Measurements from ENCODE around the gene SORCS2.

SORCS2 gene

DNA sequence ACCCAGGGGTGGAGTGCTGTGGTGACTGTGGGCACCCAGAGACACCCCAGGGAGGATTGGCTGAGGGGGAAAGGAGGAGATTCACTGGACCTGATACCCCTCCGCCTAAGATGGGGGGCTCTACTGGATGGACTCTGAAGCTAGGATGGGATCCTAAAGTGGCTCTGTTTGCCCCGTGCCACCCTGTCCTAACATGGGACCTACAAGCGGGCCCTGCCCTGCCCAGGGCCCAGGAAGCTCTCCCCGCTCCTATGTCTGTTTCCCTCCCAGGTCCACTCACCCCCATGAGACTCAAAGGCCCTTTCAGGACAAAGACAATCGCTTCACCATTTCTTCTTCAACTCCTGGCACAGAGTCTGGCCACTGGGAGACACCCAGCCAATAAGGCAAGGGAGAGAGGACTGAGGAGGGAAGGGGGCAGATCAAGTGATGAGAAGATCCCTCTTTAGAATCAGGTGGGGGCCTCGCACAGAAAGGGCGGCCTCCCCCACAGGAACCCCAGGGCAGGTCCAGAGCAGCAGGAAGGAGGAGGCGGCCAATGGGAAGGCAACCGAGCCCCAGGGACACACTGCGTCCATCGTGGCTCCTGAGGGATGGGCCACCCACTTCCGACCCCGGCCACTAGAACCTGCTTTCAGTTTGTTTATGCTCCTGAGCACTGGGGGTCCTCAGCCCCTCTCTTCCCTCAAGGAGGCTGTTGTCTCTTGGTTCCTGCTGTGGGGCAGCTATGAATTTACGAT is 592.0 kb downstream of the SORCS2 start:
- peak overlapping the region in 1 of 2 donors; percentile 85 for H3K27ac ChIP-seq
- no peak overlapping the region for H3K4me3 ChIP-seq
- DNase-seq (ENCODE audit: low spot score): no peak
- TF ChIP-seq, protein P1, sequence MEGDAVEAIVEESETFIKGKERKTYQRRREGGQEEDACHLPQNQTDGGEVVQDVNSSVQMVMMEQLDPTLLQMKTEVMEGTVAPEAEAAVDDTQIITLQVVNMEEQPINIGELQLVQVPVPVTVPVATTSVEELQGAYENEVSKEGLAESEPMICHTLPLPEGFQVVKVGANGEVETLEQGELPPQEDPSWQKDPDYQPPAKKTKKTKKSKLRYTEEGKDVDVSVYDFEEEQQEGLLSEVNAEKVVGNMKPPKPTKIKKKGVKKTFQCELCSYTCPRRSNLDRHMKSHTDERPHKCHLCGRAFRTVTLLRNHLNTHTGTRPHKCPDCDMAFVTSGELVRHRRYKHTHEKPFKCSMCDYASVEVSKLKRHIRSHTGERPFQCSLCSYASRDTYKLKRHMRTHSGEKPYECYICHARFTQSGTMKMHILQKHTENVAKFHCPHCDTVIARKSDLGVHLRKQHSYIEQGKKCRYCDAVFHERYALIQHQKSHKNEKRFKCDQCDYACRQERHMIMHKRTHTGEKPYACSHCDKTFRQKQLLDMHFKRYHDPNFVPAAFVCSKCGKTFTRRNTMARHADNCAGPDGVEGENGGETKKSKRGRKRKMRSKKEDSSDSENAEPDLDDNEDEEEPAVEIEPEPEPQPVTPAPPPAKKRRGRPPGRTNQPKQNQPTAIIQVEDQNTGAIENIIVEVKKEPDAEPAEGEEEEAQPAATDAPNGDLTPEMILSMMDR (IDR thresholded peaks at IDR 0.05): no peak

DNA sequence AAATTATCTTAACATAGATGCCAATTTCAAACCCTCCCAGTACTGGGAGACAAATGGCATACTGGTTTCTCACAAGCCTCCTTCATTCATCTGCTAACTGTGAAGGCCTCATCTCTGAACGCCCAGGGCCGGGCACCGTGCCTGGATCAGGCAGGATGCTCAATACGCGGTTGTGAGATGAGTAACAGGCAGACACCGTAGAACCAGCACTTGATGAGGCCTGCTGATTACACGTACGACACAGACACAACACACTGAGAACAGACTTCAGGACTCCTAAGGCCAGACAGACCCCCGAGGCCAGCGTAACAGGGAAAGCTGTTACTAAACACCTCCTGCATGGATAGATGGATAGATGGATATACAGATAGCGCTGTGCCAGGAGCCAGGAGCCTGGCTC is 592.7 kb downstream of the SORCS2 start:
- TF ChIP-seq, protein P1 (IDR thresholded peaks at IDR 0.05): no peak
- Histone ChIP-seq H3K4me3 (no peak overlapping the region), H3K27ac (no peak overlapping the region)
- DNase-seq (ENCODE audit: low spot score): no peak

DNA sequence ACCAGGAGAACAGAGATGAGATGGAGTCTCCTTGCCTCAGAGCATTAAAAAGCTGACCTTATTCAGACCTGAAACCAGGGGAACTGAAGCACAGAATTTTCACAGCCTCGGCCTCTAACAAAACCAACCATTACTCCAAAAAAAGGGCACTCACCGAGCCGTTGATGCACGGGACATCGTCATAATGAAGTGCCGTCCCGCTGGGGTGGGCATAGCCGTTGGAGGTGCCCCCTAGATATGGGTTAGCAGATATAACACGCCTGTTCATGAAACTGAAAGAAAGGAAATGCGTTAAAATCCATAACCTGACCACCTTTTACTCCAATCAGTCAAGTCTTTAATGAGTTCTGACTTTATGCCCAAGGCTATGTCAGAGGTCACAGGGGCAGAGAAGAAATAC is 593.7 kb downstream of the SORCS2 start:
- TF ChIP-seq, protein P1 (IDR thresholded peaks at IDR 0.05): no peak
- Histone ChIP-seq H3K4me3 (no peak overlapping the region), H3K27ac (no peak overlapping the region)
- no peak for DNase-seq (ENCODE audit: low spot score)

DNA sequence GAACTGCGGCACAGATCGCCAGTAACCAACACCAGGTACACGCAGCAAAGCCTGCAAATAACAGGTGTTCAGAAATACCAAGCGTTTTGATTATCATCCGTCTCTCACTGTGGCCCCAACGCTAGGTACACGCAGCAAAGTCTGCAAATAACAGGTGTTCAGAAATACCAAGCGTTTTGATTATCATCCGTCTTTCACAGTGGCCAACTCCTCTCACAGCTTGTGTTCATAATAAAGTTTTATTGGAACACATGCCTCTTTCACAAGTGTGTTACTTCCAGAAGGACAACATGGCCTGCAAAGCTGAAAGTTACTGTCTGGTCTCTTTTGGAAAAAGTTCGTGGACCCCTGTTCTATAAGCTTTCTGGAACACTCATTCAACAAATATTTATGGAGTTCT is 594.2 kb downstream of the SORCS2 start:
- TF ChIP-seq, protein P1 (IDR thresholded peaks at IDR 0.05): no peak
- DNase-seq (ENCODE audit: low spot score): no peak
- Histone ChIP-seq H3K27ac (no peak overlapping the region), H3K4me3 (no peak overlapping the region)

DNA sequence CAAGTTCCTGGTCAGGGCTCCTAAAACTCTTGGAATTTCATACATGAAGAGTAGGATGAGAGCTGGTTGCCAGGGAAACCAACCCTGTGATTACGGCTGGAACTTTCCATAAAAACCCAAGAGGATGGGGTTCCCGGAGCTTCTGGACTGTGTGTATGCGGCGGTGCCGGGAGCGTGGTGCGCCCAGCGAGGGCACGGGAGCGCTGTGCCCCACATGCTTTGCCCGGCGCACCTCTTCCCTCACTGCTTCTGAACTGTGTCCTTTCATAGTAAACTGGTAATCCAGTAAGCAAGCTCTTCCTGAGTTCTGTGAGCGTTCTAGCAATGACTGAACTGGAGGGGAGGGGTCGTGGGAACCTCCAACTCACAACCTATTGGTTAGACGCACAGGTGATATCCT is 594.7 kb downstream of the SORCS2 start:
- no peak for DNase-seq (ENCODE audit: low spot score)
- no peak overlapping the region for H3K4me3 ChIP-seq
- TF ChIP-seq, protein P1 (IDR thresholded peaks at IDR 0.05): no peak
- no peak overlapping the region for H3K27ac ChIP-seq

DNA sequence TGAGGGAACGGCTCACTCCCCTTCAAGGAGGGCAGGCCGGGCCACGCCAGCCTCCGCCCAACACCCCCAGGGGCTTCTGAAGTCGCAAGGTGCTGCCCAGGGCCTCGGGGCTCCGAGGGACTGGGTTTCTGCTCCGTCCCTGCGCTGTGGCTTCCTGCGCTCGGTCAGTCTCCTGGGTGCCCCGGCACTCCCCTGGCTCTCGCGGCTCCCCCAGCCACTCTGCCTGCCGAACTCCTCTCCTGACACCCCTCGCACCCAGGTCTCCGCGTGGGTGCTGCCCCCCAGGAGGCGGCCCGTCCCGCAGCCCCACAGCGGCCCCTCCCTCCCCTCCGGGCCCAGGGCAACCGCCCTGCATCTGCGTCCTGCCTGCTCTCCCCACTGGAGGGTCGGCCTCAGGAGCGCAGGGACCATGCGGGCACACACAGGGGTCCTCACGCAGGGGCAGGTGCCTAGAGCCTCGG is 595.4 kb downstream of the SORCS2 start:
- Histone ChIP-seq H3K27ac (no peak overlapping the region), H3K4me3 (no peak overlapping the region)
- DNase-seq (ENCODE audit: low spot score): no peak
- TF ChIP-seq, protein P1 (IDR thresholded peaks at IDR 0.05): no peak

DNA sequence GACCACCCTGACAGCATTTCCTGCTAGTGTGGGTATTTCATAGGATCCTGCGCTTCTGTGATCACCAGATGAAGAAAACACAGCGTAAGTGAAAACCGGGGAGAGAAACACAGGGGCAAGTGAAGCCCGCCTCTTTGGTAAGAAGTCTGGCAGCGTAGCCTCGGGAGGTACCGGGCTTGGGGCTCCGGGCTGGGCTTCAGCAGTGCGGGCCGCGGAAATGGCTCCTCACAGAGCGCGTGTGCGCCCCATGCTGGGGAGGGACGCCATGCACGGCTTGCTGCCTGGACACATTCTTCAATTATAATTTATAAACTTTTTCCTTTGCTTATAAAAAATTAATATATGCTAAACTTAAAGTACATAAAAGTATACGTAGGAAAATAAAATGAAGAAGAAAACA is 595.9 kb downstream of the SORCS2 start:
- no peak for DNase-seq (ENCODE audit: low spot score)
- no peak overlapping the region for H3K4me3 ChIP-seq
- TF ChIP-seq, protein P1 (IDR thresholded peaks at IDR 0.05): no peak
- no peak overlapping the region for H3K27ac ChIP-seq
